ENCODE results near the gene SPIN2A. TPM values are rescaled to one million over a fixed set of nuclear protein-coding genes. Genes with fewer than 3 reads are reported as not detected.
"Not testable (repeated sequence)": the region's sequence is repeated elsewhere in the genome, so short reads cannot be mapped to it uniquely, and the experiment has no call there.

SPIN2A gene
- polyA plus RNA-seq, 3 donors, result 0.71 TPM; not detected in 2

DNA sequence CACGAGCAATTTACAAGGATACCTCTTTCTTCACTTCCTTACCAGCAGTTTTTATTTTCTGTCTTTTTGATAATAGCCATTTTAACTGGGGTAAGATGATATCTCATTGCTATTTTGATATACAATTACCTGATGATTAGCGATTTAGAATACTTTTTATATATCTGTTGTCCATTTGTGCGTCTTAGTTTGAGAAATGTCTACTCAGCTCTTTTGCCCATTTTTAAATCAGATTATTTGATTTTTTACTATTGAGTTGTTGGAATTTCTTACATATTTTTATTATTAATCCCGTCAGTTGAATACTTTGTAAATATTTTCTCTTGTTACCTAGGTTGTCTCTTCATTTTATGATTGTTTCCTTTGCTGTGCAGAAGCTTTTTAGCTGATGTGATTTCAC is 1.5 kb upstream of the SPIN2A start:
- WGBS (ENCODE audit: insufficient coverage), result no CpG with 5 or more reads among the region's 4 CpGs
- Histone ChIP-seq H3K27me3 (ENCODE audit: control insufficient read depth in 2 of 2, insufficient read depth in 2 of 2, low read length in 2 of 2) (no peaks in the 10 kb centered on the region), H3K79me2 (ENCODE audit: insufficient read depth, low read length) (no peaks in the 10 kb centered on the region), H4K20me1 (ENCODE audit: insufficient read depth, low read length) (no peaks in the 10 kb centered on the region), H3K4me2 (replicated peaks; ENCODE audit: extremely low read depth, low read length, poor library complexity, severe bottlenecking) (no peak overlapping the region), H2AFZ (ENCODE audit: insufficient read depth, low read depth, low read length, poor library complexity, severe bottlenecking) (no peak overlapping the region), H3K9me3 (replicated peaks in 1 of 2; ENCODE audit: control insufficient read depth in 1 of 2, insufficient read depth in 1 of 2, low read length in 2 of 2) (no peaks in the 10 kb centered on the region), H3K27ac (ENCODE audit: low read depth in 1 of 2, low read length in 2 of 2) (no peak overlapping the region), H3K9ac (ENCODE audit: insufficient read depth, low read length, poor library complexity, severe bottlenecking) (no peak overlapping the region), H3K36me3 (replicated peaks in 1 of 2; ENCODE audit: control insufficient read depth in 1 of 2, insufficient read depth in 2 of 2, low read length in 2 of 2) (no peaks in the 10 kb centered on the region), H3K4me1 (ENCODE audit: control insufficient read depth in 1 of 2, insufficient read depth in 2 of 2, low read length in 2 of 2) (no peaks in the 10 kb centered on the region), H3K4me3 (replicated peaks in 1 of 3; ENCODE audit: low read depth in 2 of 3, low read length in 3 of 3) (no peak overlapping the region)
- H3K4me3 Mint-ChIP-seq, result no peak overlapping the region
- H3K27me3 Mint-ChIP-seq (ENCODE audit: low read depth in 3 of 3), result peaks cover 0 to 8% (median 6%) of the 10 kb centered on the region in 3 donors
- H3K27ac Mint-ChIP-seq, result no peak overlapping the region
- DNase-seq, result no peak
- peaks cover 4% of the 10 kb centered on the region for H3K4me1 Mint-ChIP-seq
- peaks cover 0 to 8% (median 2%) of the 10 kb centered on the region in 7 donors for H3K9me3 Mint-ChIP-seq
- TF ChIP-seq, protein P1, sequence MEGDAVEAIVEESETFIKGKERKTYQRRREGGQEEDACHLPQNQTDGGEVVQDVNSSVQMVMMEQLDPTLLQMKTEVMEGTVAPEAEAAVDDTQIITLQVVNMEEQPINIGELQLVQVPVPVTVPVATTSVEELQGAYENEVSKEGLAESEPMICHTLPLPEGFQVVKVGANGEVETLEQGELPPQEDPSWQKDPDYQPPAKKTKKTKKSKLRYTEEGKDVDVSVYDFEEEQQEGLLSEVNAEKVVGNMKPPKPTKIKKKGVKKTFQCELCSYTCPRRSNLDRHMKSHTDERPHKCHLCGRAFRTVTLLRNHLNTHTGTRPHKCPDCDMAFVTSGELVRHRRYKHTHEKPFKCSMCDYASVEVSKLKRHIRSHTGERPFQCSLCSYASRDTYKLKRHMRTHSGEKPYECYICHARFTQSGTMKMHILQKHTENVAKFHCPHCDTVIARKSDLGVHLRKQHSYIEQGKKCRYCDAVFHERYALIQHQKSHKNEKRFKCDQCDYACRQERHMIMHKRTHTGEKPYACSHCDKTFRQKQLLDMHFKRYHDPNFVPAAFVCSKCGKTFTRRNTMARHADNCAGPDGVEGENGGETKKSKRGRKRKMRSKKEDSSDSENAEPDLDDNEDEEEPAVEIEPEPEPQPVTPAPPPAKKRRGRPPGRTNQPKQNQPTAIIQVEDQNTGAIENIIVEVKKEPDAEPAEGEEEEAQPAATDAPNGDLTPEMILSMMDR (IDR thresholded peaks at IDR 0.05), result no peak
- no peaks in the 10 kb centered on the region for H3K36me3 Mint-ChIP-seq
- intact Hi-C loops (cut with micrococcal nuclease), result no loop called here

DNA sequence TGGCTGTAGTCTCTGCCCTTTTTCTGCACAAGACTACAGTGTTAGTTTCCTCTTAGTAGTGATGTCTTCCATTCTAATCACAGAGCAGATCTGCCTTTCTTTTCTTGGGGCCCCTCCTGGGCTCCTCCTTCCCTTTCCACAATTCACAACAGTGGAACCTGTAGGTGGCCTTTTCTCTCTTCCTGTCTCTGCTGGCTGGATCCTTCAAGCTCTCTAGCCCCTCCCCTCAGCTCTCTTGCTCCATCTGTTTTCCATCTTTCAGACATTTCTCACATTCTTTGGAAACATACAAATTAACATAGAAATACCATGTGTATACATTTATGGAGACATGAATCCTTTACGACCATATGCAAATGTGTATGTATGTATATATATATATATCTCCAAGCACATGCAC is 304 bp upstream of the SPIN2A start:
- Mint-ChIP-seq H3K27ac (no peak overlapping the region), H3K36me3 (peaks cover 0 to 2% of the 10 kb centered on the region in 2 donors), H3K4me1 (peaks cover 4% of the 10 kb centered on the region), H3K27me3 (ENCODE audit: low read depth in 3 of 3) (peaks cover 0 to 8% (median 6%) of the 10 kb centered on the region in 3 donors), H3K4me3 (no peak overlapping the region), H3K9me3 (peaks cover 0 to 8% (median 2%) of the 10 kb centered on the region in 7 donors)
- no peak overlapping the region for H2AFZ ChIP-seq (ENCODE audit: insufficient read depth, low read depth, low read length, poor library complexity, severe bottlenecking)
- no peaks in the 10 kb centered on the region for H3K27me3 ChIP-seq (ENCODE audit: control insufficient read depth in 2 of 2, insufficient read depth in 2 of 2, low read length in 2 of 2)
- H3K9me3 ChIP-seq (replicated peaks in 1 of 2; ENCODE audit: control insufficient read depth in 1 of 2, insufficient read depth in 1 of 2, low read length in 2 of 2), result no peaks in the 10 kb centered on the region
- no peak for DNase-seq
- no peaks in the 10 kb centered on the region for H3K4me1 ChIP-seq (ENCODE audit: control insufficient read depth in 1 of 2, insufficient read depth in 2 of 2, low read length in 2 of 2)
- no peaks in the 10 kb centered on the region for H3K79me2 ChIP-seq (ENCODE audit: insufficient read depth, low read length)
- WGBS (ENCODE audit: insufficient coverage), result no CpG with 5 or more reads among the region's 1 CpG
- H4K20me1 ChIP-seq (ENCODE audit: insufficient read depth, low read length), result no peaks in the 10 kb centered on the region
- intact Hi-C loops (cut with micrococcal nuclease), result no loop called here
- TF ChIP-seq, protein P1 (IDR thresholded peaks at IDR 0.05), result no peak
- no peaks in the 10 kb centered on the region for H3K36me3 ChIP-seq (replicated peaks in 1 of 2; ENCODE audit: control insufficient read depth in 1 of 2, insufficient read depth in 2 of 2, low read length in 2 of 2)
- no peak overlapping the region for H3K4me2 ChIP-seq (replicated peaks; ENCODE audit: extremely low read depth, low read length, poor library complexity, severe bottlenecking)
- no peak overlapping the region for H3K9ac ChIP-seq (ENCODE audit: insufficient read depth, low read length, poor library complexity, severe bottlenecking)
- no peak overlapping the region for H3K4me3 ChIP-seq (replicated peaks in 1 of 3; ENCODE audit: low read depth in 2 of 3, low read length in 3 of 3)
- H3K27ac ChIP-seq (ENCODE audit: low read depth in 1 of 2, low read length in 2 of 2), result no peak overlapping the region

DNA sequence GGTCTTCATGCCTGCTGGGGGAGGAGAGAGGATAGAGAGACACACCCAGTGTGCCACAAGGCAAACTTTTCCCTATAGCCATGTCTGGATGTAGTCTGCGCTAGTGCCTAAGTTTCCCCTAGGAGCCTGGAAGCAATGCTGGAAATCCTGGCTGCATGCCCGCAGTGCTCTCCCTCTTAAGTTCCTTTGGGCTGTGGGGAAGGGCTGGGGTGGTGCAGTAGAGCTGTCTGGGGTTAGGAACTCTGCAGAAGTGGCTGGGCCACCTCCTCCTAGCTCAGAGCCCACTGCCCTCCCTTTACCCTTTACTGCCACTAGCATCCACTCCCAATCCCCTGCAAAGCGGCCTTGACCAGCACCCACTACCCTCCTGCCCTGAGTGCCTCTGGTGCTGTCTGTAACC is 608 bp downstream of the SPIN2A start:
- DNase-seq; H3K36me3 Mint-ChIP-seq; H3K27me3 ChIP-seq (ENCODE audit: control insufficient read depth in 2 of 2, insufficient read depth in 2 of 2, low read length in 2 of 2); H3K27ac ChIP-seq (ENCODE audit: low read depth in 1 of 2, low read length in 2 of 2); H3K79me2 ChIP-seq (ENCODE audit: insufficient read depth, low read length); H3K27me3 Mint-ChIP-seq (ENCODE audit: low read depth in 3 of 3); H4K20me1 ChIP-seq (ENCODE audit: insufficient read depth, low read length); H3K9me3 Mint-ChIP-seq; H3K4me1 Mint-ChIP-seq; intact Hi-C loops (cut with micrococcal nuclease); H2AFZ ChIP-seq (ENCODE audit: insufficient read depth, low read depth, low read length, poor library complexity, severe bottlenecking); H3K27ac Mint-ChIP-seq; H3K9me3 ChIP-seq (replicated peaks in 1 of 2; ENCODE audit: control insufficient read depth in 1 of 2, insufficient read depth in 1 of 2, low read length in 2 of 2); H3K4me3 Mint-ChIP-seq; H3K4me2 ChIP-seq (replicated peaks; ENCODE audit: extremely low read depth, low read length, poor library complexity, severe bottlenecking); H3K4me1 ChIP-seq (ENCODE audit: control insufficient read depth in 1 of 2, insufficient read depth in 2 of 2, low read length in 2 of 2); H3K9ac ChIP-seq (ENCODE audit: insufficient read depth, low read length, poor library complexity, severe bottlenecking); H3K36me3 ChIP-seq (replicated peaks in 1 of 2; ENCODE audit: control insufficient read depth in 1 of 2, insufficient read depth in 2 of 2, low read length in 2 of 2); H3K4me3 ChIP-seq (replicated peaks in 1 of 3; ENCODE audit: low read depth in 2 of 3, low read length in 3 of 3): not testable (repeated sequence)
- 100% methylated on average over 1 of the region's 3 CpGs for WGBS (ENCODE audit: insufficient coverage)

All from CD14-positive monocyte (primary cell).